HG02798 (cell line): Measurements from ENCODE around the gene TXK.
A peak's percentile ranks its signal among the peaks of the same experiment; 100 is the strongest.
"Not testable (repeated sequence)": the region's sequence is repeated elsewhere in the genome, so short reads cannot be mapped to it uniquely, and the experiment has no call there.

Experiments used
- ATAC-seq: cut with Tn5 transposase; IDR thresholded peaks from one replicate; pipeline ENCODE4 v1.9.1; 2021; ENCODE audit warnings: mild to moderate bottlenecking; ENCODE audit not compliant: unreplicated experiment, poor library complexity

TXK gene

GRCh38 chr4:48134081-48134480, at the start of gene TXK:
Gene TXK, minus strand, starts transcription at chr4:48134250. Its CDS starts 80 bp downstream, at chr4:48134170.
- no peak for ATAC-seq

GRCh38 chr4:48180234-48180633, 46.2 kb upstream of the TXK start:
- ATAC-seq, result no peak

- no peak for ATAC-seq
Observed at GRCh38 chr4:48178931-48179330, 44.9 kb upstream of the TXK start.

GRCh38 chr4:48175806-48176205, 41.8 kb upstream of the TXK start:
- no peak for ATAC-seq

GRCh38 chr4:48175328-48175727, 41.3 kb upstream of the TXK start:
- ATAC-seq, result no peak

- ATAC-seq, result peak; percentile 78
Observed at GRCh38 chr4:48173056-48173991, 39.3 kb upstream of the TXK start.

GRCh38 chr4:48172651-48173050, 38.6 kb upstream of the TXK start:
- ATAC-seq, result no peak

- ATAC-seq, result no peak
Observed at GRCh38 chr4:48169636-48170035, 35.6 kb upstream of the TXK start.

GRCh38 chr4:48167538-48168263, 33.7 kb upstream of the TXK start:
- no peak for ATAC-seq

- ATAC-seq, result not testable (repeated sequence)
Observed at GRCh38 chr4:48164561-48164960, 30.5 kb upstream of the TXK start.

- ATAC-seq, result no peak
Observed at GRCh38 chr4:48163746-48164145, 29.7 kb upstream of the TXK start.

- no peak for ATAC-seq
Observed at GRCh38 chr4:48162162-48162561, 28.1 kb upstream of the TXK start.

- no peak for ATAC-seq
Observed at GRCh38 chr4:48157271-48157670, 23.2 kb upstream of the TXK start.

GRCh38 chr4:48156423-48156822, 22.4 kb upstream of the TXK start:
- ATAC-seq, result no peak

- peak; percentile 64 for ATAC-seq
Observed at GRCh38 chr4:48153791-48154550, 19.9 kb upstream of the TXK start.

GRCh38 chr4:48152259-48152658, 18.2 kb upstream of the TXK start:
- ATAC-seq, result no peak

GRCh38 chr4:48149827-48150370, 15.8 kb upstream of the TXK start:
- no peak for ATAC-seq

- ATAC-seq, result no peak
Observed at GRCh38 chr4:48147621-48148020, 13.6 kb upstream of the TXK start.

- no peak for ATAC-seq
Observed at GRCh38 chr4:48141048-48141447, 7.0 kb upstream of the TXK start.

GRCh38 chr4:48139691-48140090, 5.6 kb upstream of the TXK start:
- ATAC-seq, result no peak
